Hippocampal formation (tissue), 2 donors: ENCODE data around the gene CNOT1.

Experiments used
- DNase-seq, 2 donors: peaks; one replicate each; lab custom pipeline; 2025; lab: John Stamatoyannopoulos, UW

CNOT1 gene

DNA sequence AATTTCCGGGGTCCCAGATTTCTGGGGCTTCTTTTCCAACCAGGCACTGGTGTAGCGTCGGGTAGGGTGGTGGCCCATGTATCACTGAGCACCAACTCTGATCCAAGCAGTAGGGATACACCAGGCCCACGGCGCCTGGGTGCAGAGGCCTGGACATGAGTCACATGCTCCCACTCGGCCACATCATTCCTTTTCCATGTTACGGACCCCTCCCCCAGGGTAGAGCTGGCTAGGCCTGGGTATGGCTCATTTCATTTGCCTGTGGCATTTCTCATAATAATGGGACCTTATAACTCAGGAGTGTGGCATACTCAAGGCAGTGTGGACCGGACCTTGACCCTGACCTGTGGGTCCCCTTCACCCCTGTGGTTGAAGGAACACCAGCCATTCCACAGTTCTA, 147.7 kb downstream of the CNOT1 start:
- DNase-seq, result no peak

DNA sequence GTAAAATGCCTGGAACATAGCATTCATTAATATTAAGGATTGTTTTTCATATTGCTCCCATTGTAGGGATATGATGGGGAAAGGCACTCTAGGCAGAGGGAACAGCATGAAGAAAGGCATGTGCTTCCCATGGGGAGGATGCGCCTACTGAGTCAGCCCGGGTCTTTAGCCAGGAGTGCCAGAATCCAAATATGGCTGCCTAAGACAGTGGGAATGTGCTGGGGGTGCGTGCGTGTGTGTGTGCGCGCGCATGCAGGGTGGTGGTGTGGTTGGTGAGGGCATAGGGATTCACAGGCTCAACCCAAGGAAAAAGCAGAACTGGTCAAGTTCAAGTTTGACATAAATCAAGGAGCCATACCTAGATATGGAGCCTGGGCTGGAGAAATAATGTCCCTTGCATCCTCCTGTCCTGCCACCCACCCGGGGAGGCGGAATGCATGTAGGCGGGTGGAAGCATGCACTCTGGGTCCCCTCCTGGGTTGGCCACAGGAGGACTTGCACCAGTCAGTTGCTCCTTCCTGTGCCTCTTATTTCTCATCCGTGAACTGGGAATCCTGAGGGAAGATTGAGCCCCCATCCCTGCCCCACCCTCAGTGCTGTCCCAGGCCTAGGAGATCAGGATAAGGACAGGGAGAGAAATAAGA, 148.3 kb downstream of the CNOT1 start:
- no peak for DNase-seq

DNA sequence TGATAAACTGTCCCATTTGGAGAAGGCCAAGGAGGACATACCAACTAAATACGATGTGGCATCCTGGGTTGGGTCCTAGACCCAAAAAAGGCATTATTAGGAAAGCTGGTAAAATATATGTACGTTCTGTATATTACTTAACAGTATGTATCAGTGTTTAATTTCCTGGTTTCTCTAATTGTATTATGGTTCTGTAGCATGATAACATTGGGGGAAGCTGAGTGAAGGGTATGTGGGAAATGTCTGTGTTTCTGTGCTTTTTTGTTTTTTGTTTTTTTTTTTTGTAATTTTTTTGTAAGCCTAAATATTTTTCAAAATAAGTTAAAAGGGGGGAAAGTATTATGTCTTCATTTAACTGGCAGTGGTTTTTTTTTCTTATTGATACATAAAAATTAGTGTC, 151.2 kb downstream of the CNOT1 start:
- DNase-seq, result no peak

DNA sequence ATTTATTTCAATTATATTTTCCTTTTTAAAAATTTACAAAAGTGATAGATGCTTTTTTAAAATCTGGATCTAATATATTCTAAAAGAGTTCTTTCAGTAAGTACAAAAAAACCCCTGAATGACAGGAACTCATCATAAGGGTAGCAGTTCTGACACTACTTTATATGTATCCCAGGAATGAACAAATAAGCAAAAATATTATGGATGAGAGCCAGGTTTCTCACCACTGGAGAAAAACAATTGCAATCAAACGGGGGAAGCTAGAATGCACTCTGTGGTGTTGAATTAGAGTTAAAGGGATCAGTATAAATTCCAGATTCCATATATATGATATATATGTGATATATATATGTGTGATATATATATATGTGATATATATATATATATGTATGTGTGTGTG, 152.8 kb downstream of the CNOT1 start:
- no peak for DNase-seq

DNA sequence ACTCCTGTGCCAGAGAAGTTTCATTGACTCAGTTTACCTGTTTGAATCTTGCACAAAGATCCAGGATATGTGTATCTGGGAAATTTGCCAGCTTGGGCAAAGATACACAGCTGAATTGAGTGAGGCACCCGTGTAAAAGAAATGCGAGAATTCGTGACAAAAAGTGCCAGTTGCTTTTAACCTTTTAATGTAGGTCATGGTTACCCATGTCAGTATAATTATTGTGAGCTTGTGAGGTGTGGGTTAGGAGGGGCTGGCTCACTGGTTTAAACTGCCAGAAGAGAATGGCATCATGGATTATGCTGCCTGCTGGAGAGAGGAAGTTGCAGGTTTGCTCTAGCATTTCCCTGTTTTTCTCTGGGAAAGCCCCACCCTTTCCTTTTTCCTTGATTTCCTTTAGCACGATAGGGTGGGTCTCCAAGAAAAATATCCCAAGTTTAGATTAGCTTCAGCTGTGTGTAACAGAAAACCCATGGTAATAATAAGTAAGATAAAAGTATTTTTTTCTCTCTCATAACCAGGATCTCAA, 154.5 kb downstream of the CNOT1 start:
- DNase-seq, result no peak

DNA sequence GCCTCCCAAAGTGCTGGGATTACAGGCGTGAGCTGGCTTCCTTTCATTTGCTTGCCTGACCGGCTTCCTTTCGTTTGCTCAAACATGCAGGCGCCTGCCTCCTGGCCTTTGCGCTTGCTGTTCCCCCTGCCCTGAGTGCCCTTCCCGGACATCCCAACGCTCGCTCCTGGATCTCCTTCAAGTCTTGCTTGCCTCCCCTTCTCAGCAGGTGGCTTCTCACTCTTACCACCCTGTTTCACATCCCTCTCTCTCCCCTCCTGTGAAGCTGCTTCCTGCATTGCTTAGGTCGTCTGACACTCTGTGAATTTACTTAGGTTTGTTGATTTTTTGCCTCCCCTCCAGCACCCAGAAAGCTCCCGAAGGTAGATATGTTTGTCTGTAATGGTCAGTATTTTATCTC, 155.3 kb downstream of the CNOT1 start:
- no peak for DNase-seq

DNA sequence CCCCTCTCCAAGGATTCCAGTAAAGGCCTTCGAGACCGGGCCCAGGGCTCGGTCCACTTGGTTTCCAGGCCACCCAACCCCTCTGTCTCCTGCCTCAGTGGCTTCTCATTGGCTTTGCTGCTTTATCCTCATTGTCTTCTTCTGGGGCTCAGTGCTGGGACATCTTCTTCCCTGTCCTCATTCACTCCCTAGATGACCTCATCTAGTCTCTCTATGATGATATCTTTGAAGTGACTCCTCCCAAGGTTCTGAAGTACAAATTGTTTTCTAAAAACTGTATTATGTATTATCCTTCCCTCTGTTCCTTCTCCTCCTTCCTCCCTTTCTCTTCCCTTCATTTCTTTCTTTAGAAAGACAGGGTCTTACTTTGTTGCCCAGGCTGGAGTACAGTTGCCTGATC, 156.8 kb downstream of the CNOT1 start:
- DNase-seq, result no peak

DNA sequence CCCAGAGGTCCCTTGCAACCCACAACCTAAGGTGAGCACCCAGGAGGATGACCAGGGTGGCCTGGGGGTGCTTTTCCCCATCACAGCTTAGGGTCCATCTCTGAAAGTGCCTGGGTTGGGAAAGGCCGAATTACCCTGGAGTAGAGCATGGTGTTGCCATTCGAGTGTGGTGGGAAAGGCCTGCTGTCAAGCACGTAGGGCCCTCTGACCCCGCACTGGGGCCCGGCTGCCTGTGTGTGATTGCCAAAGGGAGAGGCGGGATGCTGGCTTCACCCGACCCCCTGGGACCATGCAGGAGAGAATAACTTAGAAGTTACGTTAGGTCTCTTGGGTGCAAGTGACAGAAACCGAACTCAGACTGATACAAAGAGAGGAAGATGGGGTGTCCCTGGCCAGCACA, 157.4 kb downstream of the CNOT1 start:
- no peak for DNase-seq

DNA sequence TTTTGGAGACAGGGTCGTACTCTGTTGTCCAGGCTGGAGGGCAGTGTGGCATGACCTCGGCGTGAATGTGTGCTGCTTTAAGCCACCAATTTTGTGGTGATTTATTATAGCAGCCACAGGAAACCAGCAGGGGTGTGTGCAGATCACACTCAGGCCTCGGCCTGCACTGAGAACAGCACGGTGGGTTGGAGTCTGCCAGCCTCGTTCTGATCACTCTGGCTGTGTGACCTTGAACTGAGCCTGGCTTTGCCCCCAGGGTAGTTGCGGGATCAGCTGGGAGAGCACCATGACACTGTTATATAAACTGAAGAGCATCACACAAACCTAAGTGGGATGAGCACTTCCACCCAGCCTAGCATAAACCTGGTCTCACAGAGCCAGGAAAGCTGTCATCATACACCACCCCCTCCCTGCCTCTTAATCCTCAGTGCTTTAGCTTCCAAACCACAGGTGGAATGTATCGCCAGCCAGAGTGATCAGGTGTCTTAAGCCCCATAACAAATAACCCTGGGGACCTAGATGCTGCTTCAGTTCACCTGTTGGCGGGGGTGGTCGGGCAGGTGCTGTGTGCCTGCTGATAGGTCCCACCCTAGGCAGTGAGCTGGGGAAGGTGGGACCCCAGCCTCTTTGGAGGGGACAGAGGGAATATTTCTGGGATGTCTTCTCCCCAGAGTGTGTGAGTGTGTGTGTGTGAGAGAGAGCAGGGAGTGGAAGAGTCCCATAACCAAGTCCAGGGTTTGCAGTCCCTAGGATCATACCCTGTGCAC, 158.2 kb downstream of the CNOT1 start:
- DNase-seq, result no peak
